Measurements from ENCODE around the gene DYNAP. TPM values are rescaled to one million over a fixed set of nuclear protein-coding genes. Genes with fewer than 3 reads are reported as not detected.

The DYNAP gene
- polyA plus RNA-seq, 3 donors: 0.12 TPM; not detected in 2

GRCh38 chr18:54636217-54636616 lies 45.2 kb downstream of the DYNAP start:
- DNase-seq: no peak

- DNase-seq: no peak
These were observed 50.7 kb downstream of the DYNAP start for GRCh38 chr18:54641734-54642133.

GRCh38 chr18:54647176-54647575 lies 56.1 kb downstream of the DYNAP start:
- DNase-seq: peak; percentile 22

Other genes starting within 250 kb of the DYNAP start
- gene STARD6, start 233.4 kb upstream of the DYNAP start, polyA plus RNA-seq (ENCODE audit: insufficient read length in 3 of 3): under 1 TPM; 0.27 to 0.51 (median 0.44) TPM
- 10 to 100 TPM; 10.4 to 12.6 (median 11.5) TPM for gene C18orf54, start 233.3 kb upstream of the DYNAP start, polyA plus RNA-seq (ENCODE audit: insufficient read length in 3 of 3)
- gene RAB27B, start 237.2 kb downstream of the DYNAP start, polyA plus RNA-seq (ENCODE audit: insufficient read length in 3 of 3): 1 to 10 TPM; 3.6 to 4.4 (median 4.0) TPM

Data from renal pelvis (tissue), 4 donors.